ENCODE measurements around the gene CNN1. TPM values are rescaled to one million over a fixed set of nuclear protein-coding genes. Genes with fewer than 3 reads are reported as not detected.

The CNN1 gene
- total and polyA plus RNA-seq, 7 donors: 4.9 to 3,058 (median 1,586) TPM

DNA sequence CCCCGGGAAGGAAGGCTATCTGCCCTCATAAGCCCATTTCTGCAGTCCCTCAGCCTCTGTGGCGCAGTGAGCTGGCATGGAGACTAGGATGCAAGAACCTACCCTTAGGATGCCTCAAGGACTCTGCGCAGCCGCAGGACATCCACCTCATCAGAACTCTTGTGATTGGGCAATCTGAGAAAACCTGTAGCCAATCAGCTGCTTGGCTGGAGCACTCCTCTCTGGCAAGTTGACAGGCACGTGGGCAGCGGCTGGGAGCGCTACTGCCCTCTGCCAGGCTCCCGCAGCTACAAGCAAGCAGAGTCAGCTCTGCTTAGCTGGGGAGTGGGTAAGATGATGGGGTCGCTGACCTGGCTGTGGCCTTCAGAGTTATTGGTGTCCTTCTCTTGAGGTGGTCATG lies 8.2 kb upstream of the CNN1 start:
- WGBS, 2 donors: 20 to 24% methylated on average over 9 of the region's 9 CpGs
- Histone ChIP-seq H3K36me3 (peaks cover 0 to 7% (median 1%) of the 10 kb centered on the region in 4 donors), H3K27me3 (no peaks in the 10 kb centered on the region), H3K4me3 (no peak overlapping the region), H3K4me1 (peaks cover 0 to 45% (median 36%) of the 10 kb centered on the region in 4 donors), H3K27ac (peak overlapping the region; percentile 83 to 95 (median 92)), H3K9me3 (no peaks in the 10 kb centered on the region)
- DNase-seq: peak; percentile 91
- intact Hi-C loops (cut with DNase I): no loop called here
- TF ChIP-seq, protein P1, sequence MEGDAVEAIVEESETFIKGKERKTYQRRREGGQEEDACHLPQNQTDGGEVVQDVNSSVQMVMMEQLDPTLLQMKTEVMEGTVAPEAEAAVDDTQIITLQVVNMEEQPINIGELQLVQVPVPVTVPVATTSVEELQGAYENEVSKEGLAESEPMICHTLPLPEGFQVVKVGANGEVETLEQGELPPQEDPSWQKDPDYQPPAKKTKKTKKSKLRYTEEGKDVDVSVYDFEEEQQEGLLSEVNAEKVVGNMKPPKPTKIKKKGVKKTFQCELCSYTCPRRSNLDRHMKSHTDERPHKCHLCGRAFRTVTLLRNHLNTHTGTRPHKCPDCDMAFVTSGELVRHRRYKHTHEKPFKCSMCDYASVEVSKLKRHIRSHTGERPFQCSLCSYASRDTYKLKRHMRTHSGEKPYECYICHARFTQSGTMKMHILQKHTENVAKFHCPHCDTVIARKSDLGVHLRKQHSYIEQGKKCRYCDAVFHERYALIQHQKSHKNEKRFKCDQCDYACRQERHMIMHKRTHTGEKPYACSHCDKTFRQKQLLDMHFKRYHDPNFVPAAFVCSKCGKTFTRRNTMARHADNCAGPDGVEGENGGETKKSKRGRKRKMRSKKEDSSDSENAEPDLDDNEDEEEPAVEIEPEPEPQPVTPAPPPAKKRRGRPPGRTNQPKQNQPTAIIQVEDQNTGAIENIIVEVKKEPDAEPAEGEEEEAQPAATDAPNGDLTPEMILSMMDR (IDR thresholded peaks at IDR 0.05): peak in 1 of 4 experiments; percentile 15
- TF ChIP-seq POLR2A (IDR thresholded peaks at IDR 0.05) (no peak), POLR2AphosphoS5 (IDR thresholded peaks at IDR 0.05) (peak in 3 of 4 donors; percentile 8 to 48 (median 42)), EP300 (IDR thresholded peaks at IDR 0.05) (no peak)

DNA sequence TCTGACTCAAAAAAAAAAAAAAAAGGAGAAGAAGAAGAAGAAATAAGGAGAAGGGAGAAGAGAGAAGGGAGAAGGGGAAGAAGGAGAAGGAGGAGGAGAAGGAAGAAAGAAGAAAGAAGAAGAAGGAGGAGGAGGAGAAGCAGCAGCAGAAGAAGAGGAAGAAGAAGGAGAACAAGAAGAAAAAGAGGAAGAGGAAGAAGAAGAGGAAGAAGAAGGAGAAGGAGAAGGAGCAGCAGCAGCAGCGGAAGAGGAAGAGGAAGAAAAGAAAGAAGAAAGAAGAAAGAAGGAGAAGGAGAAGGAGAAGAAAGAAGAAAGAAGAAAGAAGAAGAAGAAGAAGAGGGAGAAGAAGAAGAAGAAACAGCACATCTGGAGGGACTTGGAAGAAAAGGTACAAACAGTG lies 4.1 kb upstream of the CNN1 start:
- peaks cover 0 to 38% (median 28%) of the 10 kb centered on the region in 4 donors for H3K4me1 ChIP-seq
- no peaks in the 10 kb centered on the region for H3K9me3 ChIP-seq
- H3K4me3 ChIP-seq: no peak overlapping the region
- H3K36me3 ChIP-seq: no peaks in the 10 kb centered on the region
- peak overlapping the region; percentile 94 to 99 (median 98) for H3K27ac ChIP-seq
- intact Hi-C loops (cut with DNase I): no loop called here
- DNase-seq: no peak
- TF ChIP-seq POLR2A (IDR thresholded peaks at IDR 0.05) (no peak), EP300 (IDR thresholded peaks at IDR 0.05) (no peak), POLR2AphosphoS5 (IDR thresholded peaks at IDR 0.05) (no peak)
- TF ChIP-seq, protein P1 (IDR thresholded peaks at IDR 0.05): no peak
- 60 to 89% methylated on average over 1 of the region's 1 CpG for WGBS, 2 donors
- no peaks in the 10 kb centered on the region for H3K27me3 ChIP-seq

DNA sequence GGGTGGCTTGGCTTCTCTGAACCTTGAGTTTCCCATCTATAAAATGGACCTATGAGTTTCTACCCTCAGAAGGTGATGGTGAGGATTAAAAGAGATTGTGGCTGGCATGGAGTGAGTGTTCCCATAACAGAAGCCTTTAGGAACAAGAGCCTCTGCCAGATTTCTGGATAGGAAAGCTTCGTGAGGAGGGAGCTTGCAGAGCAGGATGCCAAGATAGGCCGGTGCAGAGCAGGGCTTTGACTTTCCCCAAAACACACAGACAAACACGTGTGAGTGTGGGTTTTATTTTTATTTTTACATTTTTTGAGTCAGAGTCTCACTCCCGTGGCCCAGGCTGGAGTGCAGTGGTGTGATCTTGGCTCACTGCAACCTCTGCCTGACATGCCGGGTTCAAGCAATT lies 3.7 kb upstream of the CNN1 start:
- Histone ChIP-seq H3K4me1 (peaks cover 0 to 34% (median 25%) of the 10 kb centered on the region in 4 donors), H3K36me3 (no peaks in the 10 kb centered on the region), H3K27me3 (no peaks in the 10 kb centered on the region), H3K27ac (peak overlapping the region; percentile 94 to 99 (median 98)), H3K4me3 (no peak overlapping the region), H3K9me3 (no peaks in the 10 kb centered on the region)
- WGBS, 2 donors: 63 to 67% methylated on average over 5 of the region's 5 CpGs
- DNase-seq: no peak
- intact Hi-C loops (cut with DNase I): loop anchor here (5.0 kb wide), 1 partner anchor 378 kb away; the partner anchor contains the start of gene SPC24
- no peak for TF ChIP-seq POLR2A (IDR thresholded peaks at IDR 0.05)
- TF ChIP-seq POLR2AphosphoS5 (IDR thresholded peaks at IDR 0.05): no peak
- TF ChIP-seq EP300 (IDR thresholded peaks at IDR 0.05): no peak
- TF ChIP-seq, protein P1 (IDR thresholded peaks at IDR 0.05): no peak

DNA sequence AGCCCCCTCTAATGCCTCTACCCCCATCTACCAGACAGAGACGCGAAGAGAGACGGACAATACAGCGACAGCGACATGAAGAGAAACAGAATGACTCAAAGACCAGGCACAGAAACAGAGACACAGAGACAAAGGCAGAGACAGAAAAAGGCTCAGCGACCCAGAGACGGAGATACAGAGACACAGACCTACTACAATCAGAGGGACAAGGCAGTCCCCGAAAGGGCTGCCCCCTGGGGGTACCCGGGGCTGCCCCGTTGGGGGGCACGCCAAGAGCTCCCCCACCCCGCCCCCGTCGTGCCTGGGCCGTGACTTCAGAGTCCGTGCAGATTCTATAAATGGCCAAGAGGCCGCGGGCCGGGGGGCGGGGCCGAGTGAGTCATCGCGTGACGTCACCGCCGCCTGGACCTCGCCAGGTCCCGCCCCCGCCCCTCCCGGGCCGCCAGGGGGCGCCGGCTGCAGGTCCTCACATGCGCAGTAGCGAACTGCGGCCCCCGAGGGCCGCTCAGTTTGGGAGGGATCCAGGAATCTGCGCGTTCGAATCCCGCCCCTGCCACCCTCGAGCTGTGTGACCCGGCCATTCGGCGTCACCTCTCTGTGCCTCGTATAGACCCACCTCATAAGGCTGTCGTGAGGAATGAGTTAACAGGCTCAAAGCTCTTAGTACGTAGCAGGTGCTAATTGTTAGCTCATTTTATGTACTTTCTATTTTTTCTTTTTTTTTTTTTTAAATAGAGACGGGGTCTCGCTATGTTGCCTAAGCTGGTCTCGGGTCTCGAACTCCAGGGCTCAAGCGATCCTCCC lies 2.7 kb upstream of the CNN1 start:
- Histone ChIP-seq H3K27ac (peak overlapping the region; percentile 94 to 99 (median 98)), H3K4me3 (peak overlapping the region; percentile 27 to 46 (median 40)), H3K27me3 (no peaks in the 10 kb centered on the region), H3K9me3 (no peaks in the 10 kb centered on the region), H3K36me3 (peaks cover 0 to 2% (median under 1%) of the 10 kb centered on the region in 4 donors), H3K4me1 (peaks cover 0 to 32% (median 27%) of the 10 kb centered on the region in 4 donors)
- TF ChIP-seq EP300 (IDR thresholded peaks at IDR 0.05) (peak in 2 of 4 donors; percentile 38 to 63), POLR2AphosphoS5 (IDR thresholded peaks at IDR 0.05) (peak; percentile 81 to 91 (median 86)), POLR2A (IDR thresholded peaks at IDR 0.05) (peak; percentile 69 to 84)
- TF ChIP-seq, protein P1 (IDR thresholded peaks at IDR 0.05): peak in 3 of 4 experiments; percentile 70 to 90 (median 85)
- peak; percentile 97 for DNase-seq
- intact Hi-C loops (cut with DNase I): loop anchor here (5.0 kb wide), 1 partner anchor 379 kb away; the partner anchor contains the start of gene SPC24
- 13 to 14% methylated on average over 54 of the region's 54 CpGs for WGBS, 2 donors

All from sigmoid colon (tissue), 7 donors.